PFSK-1 (cell line): ENCODE results near the gene ZNF2.

Source experiments
- FOXP2 ChIP-seq: optimal IDR thresholded peaks from 2 replicates; pipeline ENCODE3; 2011; ENCODE audit warnings: borderline replicate concordance, control low read depth, inconsistent platforms; ENCODE audit not compliant: insufficient read depth; ENCODE audit errors: extremely low read length, extremely low read depth
- POLR2AphosphoS5 ChIP-seq: IDR thresholded peaks from 2 replicates; pipeline ENCODE4 v1.6.1; 2012; ENCODE audit warnings: low read depth, mild to moderate bottlenecking, control low read depth, low read length, moderate library complexity
- SIN3A ChIP-seq: IDR thresholded peaks from 2 replicates; pipeline ENCODE4 v1.6.1; 2012; ENCODE audit warnings: mild to moderate bottlenecking, low read length, moderate library complexity, borderline replicate concordance; ENCODE audit not compliant: insufficient read depth
- TAF1 ChIP-seq: IDR thresholded peaks from 2 replicates; pipeline ENCODE4 v1.6.1; 2012; ENCODE audit warnings: low read length, control low read depth, borderline replicate concordance; ENCODE audit not compliant: insufficient read depth
- TF ChIP-seq, protein P1 (sequence below), 2 experiments: IDR thresholded peaks; 2 replicates each; pipeline versions ENCODE4 v1.6.1 to v1.8.0; 2011 to 2012; ENCODE audit warnings: low read depth in 2 of 2, low read length in 2 of 2, control low read depth in 1 of 2, inconsistent platforms in 1 of 2, mild to moderate bottlenecking in 1 of 2, moderate library complexity in 1 of 2; ENCODE audit not compliant: insufficient read depth in 1 of 2

DNA sequence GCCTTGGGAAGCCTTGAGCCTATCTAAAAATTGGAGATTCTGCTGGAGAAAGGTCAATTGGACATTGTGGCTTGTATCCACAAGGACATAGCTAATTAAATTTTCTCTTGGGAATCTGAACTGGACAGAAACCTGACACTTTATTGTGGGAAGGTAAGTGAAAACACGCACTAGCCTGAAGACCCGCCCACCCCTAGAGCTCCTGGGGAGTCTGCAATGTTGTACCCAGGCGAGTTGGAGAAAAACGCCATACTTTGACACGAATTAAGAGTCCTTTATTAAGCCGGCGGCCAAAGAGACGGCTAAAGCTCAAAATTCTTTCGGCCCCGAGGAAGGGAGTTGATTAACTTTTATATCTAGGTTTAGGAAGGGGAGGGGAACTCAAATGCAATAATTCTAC, 40.5 kb downstream of the ZNF2 start:
- TF ChIP-seq TAF1 (no peak), POLR2AphosphoS5 (no peak), SIN3A (no peak), FOXP2 (no peak)
- TF ChIP-seq, protein P1, sequence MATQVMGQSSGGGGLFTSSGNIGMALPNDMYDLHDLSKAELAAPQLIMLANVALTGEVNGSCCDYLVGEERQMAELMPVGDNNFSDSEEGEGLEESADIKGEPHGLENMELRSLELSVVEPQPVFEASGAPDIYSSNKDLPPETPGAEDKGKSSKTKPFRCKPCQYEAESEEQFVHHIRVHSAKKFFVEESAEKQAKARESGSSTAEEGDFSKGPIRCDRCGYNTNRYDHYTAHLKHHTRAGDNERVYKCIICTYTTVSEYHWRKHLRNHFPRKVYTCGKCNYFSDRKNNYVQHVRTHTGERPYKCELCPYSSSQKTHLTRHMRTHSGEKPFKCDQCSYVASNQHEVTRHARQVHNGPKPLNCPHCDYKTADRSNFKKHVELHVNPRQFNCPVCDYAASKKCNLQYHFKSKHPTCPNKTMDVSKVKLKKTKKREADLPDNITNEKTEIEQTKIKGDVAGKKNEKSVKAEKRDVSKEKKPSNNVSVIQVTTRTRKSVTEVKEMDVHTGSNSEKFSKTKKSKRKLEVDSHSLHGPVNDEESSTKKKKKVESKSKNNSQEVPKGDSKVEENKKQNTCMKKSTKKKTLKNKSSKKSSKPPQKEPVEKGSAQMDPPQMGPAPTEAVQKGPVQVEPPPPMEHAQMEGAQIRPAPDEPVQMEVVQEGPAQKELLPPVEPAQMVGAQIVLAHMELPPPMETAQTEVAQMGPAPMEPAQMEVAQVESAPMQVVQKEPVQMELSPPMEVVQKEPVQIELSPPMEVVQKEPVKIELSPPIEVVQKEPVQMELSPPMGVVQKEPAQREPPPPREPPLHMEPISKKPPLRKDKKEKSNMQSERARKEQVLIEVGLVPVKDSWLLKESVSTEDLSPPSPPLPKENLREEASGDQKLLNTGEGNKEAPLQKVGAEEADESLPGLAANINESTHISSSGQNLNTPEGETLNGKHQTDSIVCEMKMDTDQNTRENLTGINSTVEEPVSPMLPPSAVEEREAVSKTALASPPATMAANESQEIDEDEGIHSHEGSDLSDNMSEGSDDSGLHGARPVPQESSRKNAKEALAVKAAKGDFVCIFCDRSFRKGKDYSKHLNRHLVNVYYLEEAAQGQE (IDR thresholded peaks at IDR 0.05; ENCODE audit: insufficient read depth in 1 of 2, low read depth in 2 of 2, low read length in 2 of 2) = no peak
